DOHH2 (cell line): ENCODE data around the gene RPUSD3.

Experiments used
- CTCF ChIP-seq: fragments of 200-600 bp; sonication (generic); IDR thresholded peaks from one replicate; pipeline ENCODE4 v1.5.1; 2014; ENCODE audit warnings: antibody characterized with exemption, mild to moderate bottlenecking, low read depth, low read length; ENCODE audit not compliant: poor library complexity, severe bottlenecking
- EZH2phosphoT487 ChIP-seq: fragments of 200-600 bp; sonication (generic); IDR thresholded peaks from 2 replicates; pipeline ENCODE4 v1.6.1; 2017; ENCODE audit warnings: borderline replicate concordance, mild to moderate bottlenecking, antibody characterized with exemption, low read length, moderate library complexity, mixed read lengths

- TF ChIP-seq CTCF (no peak), EZH2phosphoT487 (no peak)
Observed at GRCh38 chr3:9879830-9880549, 36.2 kb upstream of the RPUSD3 start, which contains the start of gene CIDEC.
